Kidney (tissue), 14 donors: ENCODE data around the gene PEAK1. TPM values are rescaled to one million over a fixed set of nuclear protein-coding genes. Genes with fewer than 3 reads are reported as not detected.

Experiments
- DNase-seq, 5 donors: peaks; one replicate each; pipeline ENCODE4 v3.0.0-alpha.2; 2013 to 2020
- FAIRE-seq: peaks from 2 replicates; lab custom pipeline; 2012; peaks lifted over from hg19 to GRCh38; lab: Jason Lieb, UNC
- H3K27ac ChIP-seq, 2 donors: one replicate each; pipeline ENCODE4 v1.7.0; 2013; ENCODE audit warnings: low read depth in 2 of 2, low read length in 2 of 2, inconsistent platforms in 1 of 2
- H3K27me3 ChIP-seq: one replicate; pipeline ENCODE4 v1.7.1; 2013; ENCODE audit warnings: low read length, inconsistent platforms; ENCODE audit not compliant: control insufficient read depth, insufficient read depth
- H3K36me3 ChIP-seq, 3 donors: one replicate each; pipeline versions ENCODE4 v1.7.0 to v1.7.1; 2013; ENCODE audit warnings: low read length in 3 of 3, control low read depth in 1 of 3, inconsistent platforms in 1 of 3; ENCODE audit not compliant: insufficient read depth in 3 of 3, control insufficient read depth in 2 of 3
- H3K4me1 ChIP-seq, 3 donors: one replicate each; pipeline versions ENCODE4 v1.7.0 to v1.7.1; 2013; ENCODE audit warnings: low read length in 3 of 3, inconsistent platforms in 1 of 3, low read depth in 1 of 3; ENCODE audit not compliant: control insufficient read depth in 2 of 3, insufficient read depth in 2 of 3
- H3K4me3 ChIP-seq, 3 donors: one replicate each; pipeline versions ENCODE4 v1.7.0 to v1.8.1; 2013; ENCODE audit warnings: low read length in 3 of 3, control low read depth in 1 of 3, inconsistent platforms in 1 of 3
- H3K9ac ChIP-seq, 3 donors: one replicate each; pipeline versions ENCODE4 v1.7.0 to v1.7.1; 2013; ENCODE audit warnings: low read length in 3 of 3, control low read depth in 1 of 3, inconsistent platforms in 1 of 3
- H3K9me3 ChIP-seq, 3 donors: one replicate each; pipeline versions ENCODE4 v1.7.0 to v1.7.1; 2013; ENCODE audit warnings: low read length in 3 of 3, control low read depth in 1 of 3, inconsistent platforms in 1 of 3; ENCODE audit not compliant: control insufficient read depth in 2 of 3, insufficient read depth in 1 of 3
- intact Hi-C: fragments of 100-400 bp; cut with DNase I; formaldehyde crosslinking; loops from one replicate; pipeline ENCODE4 v1.11.1; 2022
- polyA plus RNA-seq: library from polyadenylated mRNA; stranded (reverse); fragments of 350-450 nt; fragmentation: Illumina TruSeq; extraction: RNeasy Lipid Tissue Mini Kit (QIAGEN cat#74804); gene quantifications from one replicate; pipeline ENCODE4 v1.2.3, GENCODE V29; 2014; ENCODE audit warnings: low read depth, low replicate concordance; ENCODE audit not compliant: insufficient read depth
- total RNA-seq: library from RNA; stranded (reverse); fragmentation: NEBNext Ultra II Directional; extraction: Animal tissue kit (Norgen Biotek cat#: 25700); gene quantifications from one replicate; pipeline ENCODE4 v1.2.1, GENCODE V29; 2021
- TF ChIP-seq, protein P1 (sequence below): IDR thresholded peaks from 3 replicates; pipeline ENCODE4 v1.5.1; 2012; ENCODE audit warnings: mild to moderate bottlenecking, moderate library complexity, borderline replicate concordance; ENCODE audit not compliant: insufficient read depth; ENCODE audit errors: extremely low read depth
- donor health status: control.
- donor health status: control.
- donor health status: control.
- donor health status: control.
- donor health status: control.
- donor health status: DM: yes; HTN: yes; CAD: no.
- donor health status: Normal renal cell carcinoma (clear cell type).

The PEAK1 gene
- total and polyA plus RNA-seq, 2 donors from 2014 or later: 2.9 to 50.3 TPM

GRCh38 chr15:77143191-77143590, 276.7 kb downstream of the PEAK1 start:
- intact Hi-C loops: no loop called here
- no peak for FAIRE-seq
- Histone ChIP-seq H3K27me3 (no peaks in the 10 kb centered on the region), H3K9me3 (peaks cover 0 to 10% (median 0%) of the 10 kb centered on the region in 3 donors), H3K4me3 (no peak overlapping the region), H3K36me3 (peaks cover 0 to 3% (median 0%) of the 10 kb centered on the region in 3 donors), H3K9ac (no peak overlapping the region), H3K4me1 (peaks cover 0 to 2% (median 0%) of the 10 kb centered on the region in 3 donors), H3K27ac (no peak overlapping the region)
- TF ChIP-seq, protein P1, sequence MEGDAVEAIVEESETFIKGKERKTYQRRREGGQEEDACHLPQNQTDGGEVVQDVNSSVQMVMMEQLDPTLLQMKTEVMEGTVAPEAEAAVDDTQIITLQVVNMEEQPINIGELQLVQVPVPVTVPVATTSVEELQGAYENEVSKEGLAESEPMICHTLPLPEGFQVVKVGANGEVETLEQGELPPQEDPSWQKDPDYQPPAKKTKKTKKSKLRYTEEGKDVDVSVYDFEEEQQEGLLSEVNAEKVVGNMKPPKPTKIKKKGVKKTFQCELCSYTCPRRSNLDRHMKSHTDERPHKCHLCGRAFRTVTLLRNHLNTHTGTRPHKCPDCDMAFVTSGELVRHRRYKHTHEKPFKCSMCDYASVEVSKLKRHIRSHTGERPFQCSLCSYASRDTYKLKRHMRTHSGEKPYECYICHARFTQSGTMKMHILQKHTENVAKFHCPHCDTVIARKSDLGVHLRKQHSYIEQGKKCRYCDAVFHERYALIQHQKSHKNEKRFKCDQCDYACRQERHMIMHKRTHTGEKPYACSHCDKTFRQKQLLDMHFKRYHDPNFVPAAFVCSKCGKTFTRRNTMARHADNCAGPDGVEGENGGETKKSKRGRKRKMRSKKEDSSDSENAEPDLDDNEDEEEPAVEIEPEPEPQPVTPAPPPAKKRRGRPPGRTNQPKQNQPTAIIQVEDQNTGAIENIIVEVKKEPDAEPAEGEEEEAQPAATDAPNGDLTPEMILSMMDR: no peak
- no peak for DNase-seq

DNA sequence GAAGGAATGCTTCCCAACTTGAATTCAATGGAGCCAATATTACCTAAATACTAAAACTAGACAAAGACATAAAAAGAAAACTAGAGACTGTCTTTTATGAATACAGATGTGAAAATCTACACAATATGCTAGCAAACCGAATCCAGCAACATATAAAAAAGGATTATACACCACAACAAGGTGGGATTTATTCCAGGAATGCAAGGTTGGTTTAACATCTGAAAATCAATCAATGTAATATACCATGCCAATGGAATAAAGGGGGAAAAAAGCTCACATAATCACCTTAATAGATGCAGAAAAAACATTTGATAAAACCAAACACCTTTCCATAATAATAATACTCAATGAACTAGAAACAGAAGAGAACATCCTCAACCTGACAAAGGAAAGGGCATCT, 279.7 kb downstream of the PEAK1 start:
- DNase-seq (no peak), FAIRE-seq (no peak)
- H3K9ac ChIP-seq: no peak overlapping the region
- H3K27me3 ChIP-seq: no peaks in the 10 kb centered on the region
- intact Hi-C loops: no loop called here
- H3K36me3 ChIP-seq: peaks cover 0 to 3% (median 0%) of the 10 kb centered on the region in 3 donors
- H3K27ac ChIP-seq: no peak overlapping the region
- H3K9me3 ChIP-seq: peaks cover 0 to 10% (median 0%) of the 10 kb centered on the region in 3 donors
- peaks cover 0 to 2% (median 0%) of the 10 kb centered on the region in 3 donors for H3K4me1 ChIP-seq
- no peak overlapping the region for H3K4me3 ChIP-seq
- TF ChIP-seq, protein P1: no peak

- peaks cover 0 to 3% (median 0%) of the 10 kb centered on the region in 3 donors for H3K36me3 ChIP-seq
- FAIRE-seq: no peak
- H3K9ac ChIP-seq: no peak overlapping the region
- DNase-seq: no peak
- H3K4me1 ChIP-seq: peaks cover 0 to 2% (median 0%) of the 10 kb centered on the region in 3 donors
- H3K27ac ChIP-seq: no peak overlapping the region
- no peak overlapping the region for H3K4me3 ChIP-seq
- TF ChIP-seq, protein P1: no peak
- intact Hi-C loops: no loop called here
- H3K9me3 ChIP-seq: peaks cover 0 to 10% (median 0%) of the 10 kb centered on the region in 3 donors
- no peaks in the 10 kb centered on the region for H3K27me3 ChIP-seq
These were observed 280.6 kb downstream of the PEAK1 start for GRCh38 chr15:77139312-77139711.

GRCh38 chr15:77138167-77138522, 281.8 kb downstream of the PEAK1 start:
- TF ChIP-seq, protein P1: no peak
- no peak for FAIRE-seq

More at GRCh38 chr15:77138167-77138522, 281.8 kb downstream of the PEAK1 start:
- Histone ChIP-seq H3K27ac (no peak overlapping the region), H3K4me3 (no peak overlapping the region), H3K9ac (no peak overlapping the region), H3K4me1 (no peaks in the 10 kb centered on the region), H3K9me3 (peaks cover 0 to 10% (median 0%) of the 10 kb centered on the region in 3 donors), H3K36me3 (peaks cover 0 to 3% (median 0%) of the 10 kb centered on the region in 3 donors), H3K27me3 (no peaks in the 10 kb centered on the region)
- intact Hi-C loops: no loop called here
- DNase-seq: no peak
